SW 1271 (cell line): ENCODE measurements around the gene SH3GL1.
"Not testable (repeated sequence)": the region's sequence is repeated elsewhere in the genome, so short reads cannot be mapped to it uniquely, and the experiment has no call there.

ENCODE experiments used
- DNase-seq, 2 experiments: peaks; one replicate each; lab custom pipeline; 2025; lab: John Stamatoyannopoulos, UW

Gene SH3GL1

GRCh38 chr19:4342615-4343369, 57.6 kb downstream of the SH3GL1 start:
- peak; percentile 96 to 99 for DNase-seq

- no peak for DNase-seq
Measured at GRCh38 chr19:4342314-4342614, 58.1 kb downstream of the SH3GL1 start.

GRCh38 chr19:4338441-4339355, 61.6 kb downstream of the SH3GL1 start, which contains the start of gene STAP2:
Gene STAP2, minus strand, starts transcription at chr19:4338827. Its CDS starts 74 bp downstream, at chr19:4338753.
- DNase-seq, result no peak

DNA sequence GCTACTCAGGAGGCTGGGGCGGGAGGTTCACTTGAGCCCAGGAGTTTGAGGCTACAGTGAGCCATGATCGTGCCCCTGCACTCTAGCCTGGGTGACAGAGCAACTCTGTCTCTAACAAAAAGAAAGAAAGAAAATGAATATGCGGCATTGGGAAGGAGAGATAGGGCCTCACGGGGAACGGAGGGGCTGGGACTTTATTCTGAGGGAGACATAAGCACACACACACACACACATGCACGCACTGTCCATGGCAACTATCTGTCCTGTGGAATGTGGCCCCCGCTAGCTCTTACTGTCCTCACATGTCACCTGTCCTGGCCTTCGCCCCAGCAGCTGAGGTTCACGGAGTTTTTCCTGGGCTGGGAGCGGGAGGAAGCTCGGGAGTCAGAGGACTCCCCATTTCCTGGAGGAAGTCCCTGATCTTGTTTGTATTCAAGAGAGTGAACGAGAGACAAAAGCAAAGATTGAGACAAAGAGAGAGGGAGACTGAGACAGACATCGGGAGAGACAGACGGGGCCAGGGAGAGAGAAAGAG, 62.4 kb downstream of the SH3GL1 start:
- no peak for DNase-seq

DNA sequence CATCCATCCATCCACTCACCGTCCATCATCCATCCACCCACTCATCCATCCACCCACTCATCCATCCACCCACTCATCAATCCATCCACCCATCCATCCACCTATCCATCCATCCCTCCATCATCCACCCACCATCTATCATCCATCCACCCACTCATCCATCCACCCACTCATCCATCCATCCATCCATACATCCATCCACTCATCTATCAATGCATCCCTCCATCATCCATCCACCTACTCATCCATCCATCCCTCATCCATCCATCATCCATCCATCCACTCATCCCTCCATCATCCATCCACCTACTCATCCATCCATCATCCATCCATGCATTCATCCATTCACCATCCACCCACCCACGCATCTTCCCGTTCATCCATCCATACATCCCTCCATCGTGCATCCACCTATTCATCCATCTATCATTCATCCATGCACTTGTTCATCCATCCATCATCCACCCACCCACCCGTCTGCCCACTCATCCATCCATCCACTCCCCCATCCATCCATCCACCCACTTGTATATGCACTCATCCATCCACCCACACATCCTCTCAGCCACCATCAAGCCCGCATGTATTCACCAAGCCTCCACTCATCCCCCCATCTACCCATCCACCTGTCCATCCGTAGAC, 65.3 kb downstream of the SH3GL1 start:
- DNase-seq, result no peak

- no peak for DNase-seq
Measured at GRCh38 chr19:4329858-4330257, 70.5 kb downstream of the SH3GL1 start.

DNA sequence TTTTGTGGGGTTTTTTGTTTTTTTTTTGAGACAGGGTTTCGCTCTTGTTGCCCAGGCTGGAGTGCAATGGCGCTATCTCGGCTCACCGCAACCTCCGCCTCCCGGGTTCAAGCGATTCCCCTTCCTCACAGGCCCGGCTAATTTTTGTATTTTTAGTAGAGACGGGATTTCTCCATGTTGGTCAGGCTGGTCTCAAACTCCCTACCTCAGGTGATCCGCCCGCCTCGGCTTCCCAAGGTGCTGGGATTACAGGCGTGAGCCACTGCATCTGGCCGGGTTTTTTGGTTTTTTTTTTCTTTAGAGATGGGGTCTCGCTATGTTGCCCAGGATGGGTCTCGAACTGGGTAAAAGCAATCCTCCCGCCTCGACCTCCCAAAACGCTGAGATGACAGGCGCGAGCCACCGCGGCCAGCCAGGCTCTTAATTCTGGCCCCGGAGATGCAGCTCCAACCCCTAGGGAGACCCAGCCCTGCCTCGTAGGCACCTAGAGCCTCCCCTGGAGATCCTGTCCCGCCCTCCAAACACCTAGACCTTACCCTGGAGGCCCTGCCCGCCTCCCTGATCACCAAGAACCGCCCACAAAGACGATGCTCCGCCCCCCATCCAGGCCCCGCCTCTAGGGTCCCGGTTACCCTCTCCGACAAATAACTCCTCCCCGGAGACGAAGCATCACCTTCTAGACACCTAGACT, 71.2 kb downstream of the SH3GL1 start:
- DNase-seq, result not testable (repeated sequence)

GRCh38 chr19:4328243-4328990, 71.9 kb downstream of the SH3GL1 start:
- DNase-seq, result no peak

DNA sequence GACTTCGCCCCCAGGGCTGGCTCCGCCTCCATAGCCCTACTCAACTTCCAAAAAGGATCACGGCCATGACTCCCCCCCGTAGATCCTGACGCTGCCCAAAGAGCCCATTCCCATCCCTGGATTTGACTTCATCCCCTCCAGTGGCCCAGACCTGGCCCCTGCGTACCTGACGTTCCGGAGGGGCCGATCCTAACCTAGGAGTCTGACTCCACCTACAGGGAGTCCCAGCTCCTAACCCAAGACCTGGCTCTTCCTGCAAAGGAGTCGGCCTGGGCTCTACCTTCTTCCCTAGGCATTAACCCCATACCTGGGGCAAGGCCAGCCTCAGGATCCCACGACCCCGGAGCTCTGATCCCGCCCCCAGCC, 72.5 kb downstream of the SH3GL1 start:
- DNase-seq, result no peak

GRCh38 chr19:4327252-4327876, 73.0 kb downstream of the SH3GL1 start:
- DNase-seq, result no peak

GRCh38 chr19:4326837-4327251, 73.5 kb downstream of the SH3GL1 start:
- DNase-seq, result no peak

DNA sequence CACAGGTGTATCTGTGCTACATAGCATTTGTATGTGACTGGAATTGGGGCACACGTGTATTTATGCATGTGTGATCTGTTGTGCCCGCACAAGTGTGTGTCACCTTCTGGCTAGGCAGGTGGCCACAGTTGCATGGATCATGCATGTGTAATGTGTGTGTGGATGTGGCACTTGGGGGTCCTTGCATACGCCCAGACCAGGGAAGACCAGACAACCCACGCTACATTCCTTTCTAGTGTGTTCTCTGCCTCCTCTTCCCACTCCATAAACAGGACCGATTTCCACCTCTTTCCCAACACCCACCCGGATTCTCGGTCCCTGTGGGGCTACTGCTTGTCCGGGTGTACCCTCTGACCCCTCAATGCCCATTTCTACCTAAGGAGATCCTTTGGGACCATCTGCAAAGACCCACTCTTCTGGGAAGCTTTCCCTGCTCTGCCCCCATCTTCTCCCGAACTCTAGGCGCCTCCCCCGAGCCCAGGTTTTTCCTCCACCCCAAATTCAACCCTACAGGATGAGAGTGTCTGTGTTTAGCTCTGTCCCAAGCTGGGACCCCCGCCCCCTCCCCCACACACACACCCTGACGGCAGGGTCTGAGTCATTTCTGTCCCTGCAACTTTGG, 74.0 kb downstream of the SH3GL1 start:
- DNase-seq, result no peak

DNA sequence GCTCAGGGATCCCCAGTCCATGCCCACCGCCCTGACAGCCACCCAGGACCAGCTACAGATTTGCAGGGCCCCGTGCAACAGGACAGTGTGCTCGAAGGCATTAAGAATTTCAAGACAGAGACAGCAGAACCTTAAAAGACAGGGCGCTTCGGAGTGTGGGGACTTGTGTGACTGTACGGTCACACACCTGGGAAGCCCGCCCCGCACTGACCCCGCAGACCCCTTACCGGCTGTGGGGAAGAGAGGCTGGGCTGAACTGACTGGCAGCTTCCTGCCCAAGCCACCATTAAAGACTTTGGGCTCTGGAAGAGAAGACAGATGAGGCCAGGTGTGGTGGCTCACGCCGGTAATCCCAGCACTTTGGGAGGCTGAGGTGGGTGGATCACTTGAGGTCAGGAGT, 76.1 kb downstream of the SH3GL1 start:
- no peak for DNase-seq

DNA sequence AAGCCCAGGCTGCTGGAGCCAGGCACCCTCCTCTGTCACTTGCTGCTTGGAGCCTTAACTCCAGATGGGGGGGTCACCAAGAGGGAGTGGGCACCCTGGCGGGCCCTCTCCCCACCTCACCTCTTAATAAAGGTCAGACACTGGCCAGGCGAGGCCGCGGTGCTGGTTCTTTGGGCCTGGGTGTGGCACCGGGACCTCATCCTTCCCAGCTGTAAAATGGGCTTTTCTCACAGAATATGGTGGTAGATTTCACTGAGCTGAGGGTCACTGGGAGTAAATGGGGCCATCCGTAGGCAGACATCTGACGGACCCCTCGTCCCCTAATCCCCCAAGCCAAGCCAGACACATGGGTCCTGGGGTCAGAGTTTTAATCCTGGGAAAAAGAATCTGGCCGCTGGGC, 76.7 kb downstream of the SH3GL1 start:
- DNase-seq, result no peak

DNA sequence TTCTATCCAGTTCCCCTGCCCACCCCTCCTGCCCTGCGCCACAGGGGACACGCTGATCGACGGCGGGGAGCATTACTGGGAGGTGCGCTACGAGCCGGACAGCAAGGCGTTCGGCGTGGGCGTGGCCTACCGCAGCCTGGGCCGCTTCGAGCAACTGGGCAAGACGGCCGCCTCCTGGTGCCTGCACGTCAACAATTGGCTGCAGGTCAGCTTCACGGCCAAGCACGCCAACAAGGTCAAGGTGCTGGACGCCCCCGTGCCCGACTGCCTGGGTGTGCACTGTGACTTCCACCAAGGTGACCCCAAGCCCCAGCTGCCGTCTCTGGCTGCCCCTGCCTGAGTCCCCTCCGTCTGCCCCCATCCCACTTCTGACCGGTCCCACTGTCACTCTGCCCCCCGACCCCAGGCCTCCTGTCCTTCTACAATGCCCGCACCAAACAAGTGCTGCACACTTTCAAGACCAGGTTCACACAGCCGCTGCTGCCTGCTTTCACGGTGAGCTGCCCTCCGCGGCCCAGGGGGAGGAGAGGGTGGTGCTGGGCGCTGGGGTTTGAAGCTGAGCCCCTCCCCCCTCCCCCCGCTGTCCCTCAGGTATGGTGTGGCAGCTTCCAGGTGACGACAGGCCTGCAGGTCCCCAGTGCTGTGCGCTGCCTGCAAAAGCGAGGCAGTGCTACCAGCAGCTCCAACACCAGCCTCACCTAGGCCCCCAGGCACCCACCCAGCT, 77.2 kb downstream of the SH3GL1 start:
- no peak for DNase-seq

- no peak for DNase-seq
Measured at GRCh38 chr19:4320419-4320818, 79.9 kb downstream of the SH3GL1 start.

GRCh38 chr19:4319067-4319718, 81.2 kb downstream of the SH3GL1 start:
- DNase-seq, result no peak

- no peak for DNase-seq
Measured at GRCh38 chr19:4318460-4318859, 81.9 kb downstream of the SH3GL1 start.

GRCh38 chr19:4316956-4317355, 83.4 kb downstream of the SH3GL1 start:
- DNase-seq, result no peak
